NCI-H510A treated with DMSO at 0.1 percent for 48 hours (cell line): ENCODE measurements around the gene TRNP1.

Experiments
- DNase-seq: peaks from one replicate; lab custom pipeline; 2025; lab: John Stamatoyannopoulos, UW

TRNP1 gene

DNA sequence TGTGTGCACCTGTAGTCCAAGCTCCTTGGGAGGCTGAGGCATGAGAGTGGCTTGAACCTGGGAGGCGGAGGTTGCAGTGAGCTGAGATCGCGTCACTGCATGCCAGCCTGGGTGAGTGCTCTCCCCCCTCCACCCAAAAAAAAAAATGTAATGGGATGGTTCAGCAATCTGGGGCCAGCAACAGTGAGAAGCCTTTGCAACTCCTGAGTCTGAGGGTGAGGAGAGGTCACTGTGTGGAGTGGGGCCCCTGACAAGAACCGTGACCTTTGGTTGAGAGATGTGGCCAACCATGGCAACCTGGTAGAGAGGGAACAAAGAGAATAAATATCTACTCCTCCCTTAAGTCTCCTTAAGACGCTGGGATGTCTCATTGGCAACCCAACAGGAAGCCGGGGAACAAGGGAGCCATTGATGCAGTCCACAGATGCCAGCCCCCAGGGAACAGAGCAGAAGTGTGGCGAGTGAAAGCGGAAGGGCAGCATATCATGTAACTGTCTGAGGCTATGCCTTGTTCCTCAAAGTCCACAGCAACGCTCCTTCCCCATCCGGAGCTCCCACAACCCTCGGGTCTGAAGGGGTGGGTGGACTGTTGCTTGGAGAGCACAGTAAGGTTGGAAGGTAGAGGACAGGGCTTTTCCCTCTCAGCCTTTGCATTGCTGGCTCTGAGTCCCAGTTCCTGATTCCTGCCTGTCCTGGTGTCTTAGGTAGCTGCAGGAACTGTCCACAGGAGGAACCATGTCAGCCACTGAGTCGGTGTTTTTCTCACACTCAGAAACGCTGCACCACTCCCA lies 8.3 kb downstream of the TRNP1 start:
- DNase-seq, result no peak

DNA sequence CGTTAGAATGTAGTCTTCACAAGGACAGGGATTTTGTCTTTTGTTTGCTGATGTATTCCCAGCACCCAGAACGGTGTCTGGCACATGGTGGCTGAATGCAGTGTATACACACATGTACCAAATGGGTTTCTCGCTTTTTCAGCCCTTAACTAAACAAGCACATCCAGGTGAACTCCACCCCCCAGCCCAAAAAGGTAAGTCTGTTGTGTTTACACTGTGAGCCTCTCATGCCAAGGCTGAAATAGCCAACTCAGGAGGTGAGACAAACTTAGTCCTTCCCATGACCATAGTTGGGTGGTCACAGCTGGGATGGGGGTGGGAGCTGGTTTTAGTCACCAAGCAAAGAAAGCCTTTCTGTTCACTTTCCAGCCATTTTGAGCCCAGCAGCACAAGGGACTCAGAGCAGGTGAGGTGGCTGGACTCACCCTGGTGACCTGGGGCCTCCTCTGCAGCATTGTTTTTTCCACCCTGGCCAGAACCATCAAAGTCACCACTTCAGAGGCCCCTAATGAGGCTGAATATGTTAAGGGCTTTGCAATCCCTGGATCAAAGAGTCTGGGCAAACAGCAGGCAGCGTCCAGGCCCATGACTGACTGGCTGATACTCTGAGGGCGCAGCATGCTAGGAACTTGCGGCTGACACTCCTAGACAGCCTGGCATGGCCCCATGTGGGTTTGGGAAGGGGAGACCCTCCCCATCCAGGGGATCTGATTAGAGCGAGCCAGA lies 10.4 kb downstream of the TRNP1 start:
- peak; percentile 84 for DNase-seq

DNA sequence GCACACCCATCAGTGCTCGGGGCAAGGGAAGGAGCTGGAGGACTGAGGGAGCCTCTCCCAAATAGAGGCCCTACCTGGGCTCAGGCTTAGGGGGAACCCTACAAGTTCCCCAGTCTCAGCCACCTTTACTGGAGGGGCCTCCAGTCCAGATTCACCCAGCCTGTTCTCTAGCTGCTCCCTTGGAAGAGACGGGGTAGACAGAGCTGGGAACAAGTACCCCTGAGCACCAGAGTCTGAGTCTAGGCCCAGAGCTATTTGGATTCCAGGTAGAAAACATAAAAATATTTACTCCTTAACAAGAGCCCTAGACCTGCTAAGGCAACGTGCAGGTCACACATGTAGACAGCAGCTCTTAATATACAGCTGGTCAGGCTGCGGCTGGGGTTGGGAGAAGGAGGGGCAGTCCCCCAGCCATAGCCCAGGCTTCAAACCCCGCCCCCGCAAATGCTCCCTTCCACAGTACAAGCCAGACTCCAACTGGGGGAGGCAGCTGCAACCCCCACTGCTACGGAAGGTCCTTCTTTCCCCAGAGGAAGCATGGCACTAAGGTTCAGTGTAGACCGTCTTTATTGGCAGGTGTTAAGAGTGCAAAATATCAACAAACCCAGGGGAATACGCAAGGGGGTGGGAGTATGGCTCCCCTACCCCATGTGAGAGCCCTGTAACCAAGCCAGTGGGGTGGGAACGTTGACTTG lies 11.1 kb downstream of the TRNP1 start:
- peak; percentile 42 for DNase-seq

DNA sequence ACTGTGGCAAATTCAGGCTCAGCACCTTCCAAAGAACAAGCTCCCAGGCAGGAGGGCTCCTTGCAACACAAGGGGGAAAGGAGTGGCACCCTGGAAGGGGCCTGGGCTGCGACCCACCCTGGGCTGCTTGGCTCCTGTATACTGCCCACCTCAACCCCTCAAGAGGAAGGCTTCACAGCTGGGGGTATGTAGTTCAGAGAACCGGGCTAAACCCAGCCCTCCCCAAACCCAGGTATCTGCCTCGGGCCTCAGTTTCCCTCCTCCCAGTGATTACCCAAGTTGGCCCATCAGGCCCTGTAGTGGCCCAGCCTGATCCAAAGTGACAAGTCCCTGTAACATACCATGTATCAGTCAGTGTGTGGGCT lies 11.7 kb downstream of the TRNP1 start:
- DNase-seq, result no peak

DNA sequence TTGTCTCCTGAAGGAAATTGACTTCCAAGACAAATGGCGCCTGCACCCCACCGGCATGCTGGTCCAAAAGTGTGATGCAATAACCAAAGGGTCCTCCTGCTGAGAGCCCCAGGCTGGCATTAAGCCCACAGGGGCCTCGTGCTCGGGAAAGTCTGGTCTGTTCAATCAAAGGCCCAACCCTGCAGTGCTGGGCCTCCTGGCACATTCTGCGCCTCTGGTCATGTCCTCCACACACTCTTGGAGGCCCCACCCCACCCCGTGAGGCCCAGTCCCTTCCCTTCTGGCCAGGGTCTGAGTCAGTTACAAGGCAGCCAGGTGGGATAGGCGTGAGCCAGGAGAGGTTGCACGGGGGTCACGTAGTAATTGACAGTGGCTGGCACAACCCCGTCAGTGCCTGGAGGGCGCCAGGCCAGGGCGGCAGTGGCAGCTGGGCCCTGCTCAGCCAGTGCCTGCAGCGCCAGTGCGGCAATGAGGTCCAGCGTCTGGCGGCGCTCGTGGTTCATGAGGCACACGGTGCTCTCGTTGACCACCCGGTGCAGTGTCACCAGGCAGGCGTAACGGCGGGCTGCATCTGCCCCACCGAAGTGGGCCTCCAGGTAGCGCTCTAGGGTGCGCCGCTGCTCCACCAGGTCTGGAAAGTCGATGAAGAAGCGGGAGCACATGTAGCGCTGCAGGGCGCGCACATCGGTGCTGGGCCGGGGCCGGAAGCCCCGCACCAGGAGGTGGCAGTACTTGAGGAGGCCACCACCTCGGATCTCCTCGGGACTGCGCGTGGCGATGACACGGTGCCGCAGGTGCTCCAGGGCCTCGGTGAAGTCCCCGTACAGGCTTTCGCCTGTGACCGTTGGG lies 12.4 kb downstream of the TRNP1 start:
- no peak for DNase-seq

GRCh38 chr1:27006683-27007082 lies 13.2 kb downstream of the TRNP1 start:
- DNase-seq, result no peak

- no peak for DNase-seq
Observed at GRCh38 chr1:27007909-27008582, 14.6 kb downstream of the TRNP1 start.

- DNase-seq, result no peak
Observed at GRCh38 chr1:27009601-27010197, 16.2 kb downstream of the TRNP1 start.

DNA sequence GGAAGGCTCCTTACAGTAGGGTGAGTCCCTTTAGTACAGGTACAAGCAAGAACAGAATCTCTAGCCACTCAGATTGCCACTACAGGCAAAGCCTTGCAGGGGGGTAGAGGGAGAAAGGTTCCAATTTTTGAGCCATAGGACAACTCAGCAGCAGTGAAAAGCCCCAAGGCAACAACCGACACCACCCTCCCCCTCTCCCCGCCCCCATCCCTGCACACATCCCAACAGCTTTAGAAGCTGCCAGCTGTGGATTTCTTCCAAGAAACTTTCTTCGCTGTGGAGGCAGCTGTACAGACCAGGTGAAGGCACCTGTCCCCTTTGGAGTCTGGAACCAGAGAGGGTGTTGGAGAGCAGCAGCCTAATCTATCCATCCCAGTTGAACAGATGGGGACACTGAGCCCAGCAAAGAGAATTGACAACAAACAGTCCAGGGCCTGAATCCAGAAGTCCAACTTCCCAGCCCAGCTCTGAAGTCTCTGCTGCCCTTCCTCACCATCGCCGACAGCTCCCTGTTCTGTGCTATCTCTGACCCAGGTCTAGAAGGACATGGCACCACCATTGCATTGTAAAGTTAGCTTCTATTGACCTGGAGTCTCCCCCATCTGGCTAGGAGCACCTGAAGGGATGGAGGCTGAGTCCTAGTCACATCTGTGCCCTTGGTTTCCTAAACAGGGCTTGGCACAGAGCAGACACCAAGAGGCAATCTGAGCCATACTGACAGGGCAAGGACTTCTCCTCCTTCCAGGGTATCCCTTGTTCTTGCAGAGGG lies 16.9 kb downstream of the TRNP1 start:
- no peak for DNase-seq

DNA sequence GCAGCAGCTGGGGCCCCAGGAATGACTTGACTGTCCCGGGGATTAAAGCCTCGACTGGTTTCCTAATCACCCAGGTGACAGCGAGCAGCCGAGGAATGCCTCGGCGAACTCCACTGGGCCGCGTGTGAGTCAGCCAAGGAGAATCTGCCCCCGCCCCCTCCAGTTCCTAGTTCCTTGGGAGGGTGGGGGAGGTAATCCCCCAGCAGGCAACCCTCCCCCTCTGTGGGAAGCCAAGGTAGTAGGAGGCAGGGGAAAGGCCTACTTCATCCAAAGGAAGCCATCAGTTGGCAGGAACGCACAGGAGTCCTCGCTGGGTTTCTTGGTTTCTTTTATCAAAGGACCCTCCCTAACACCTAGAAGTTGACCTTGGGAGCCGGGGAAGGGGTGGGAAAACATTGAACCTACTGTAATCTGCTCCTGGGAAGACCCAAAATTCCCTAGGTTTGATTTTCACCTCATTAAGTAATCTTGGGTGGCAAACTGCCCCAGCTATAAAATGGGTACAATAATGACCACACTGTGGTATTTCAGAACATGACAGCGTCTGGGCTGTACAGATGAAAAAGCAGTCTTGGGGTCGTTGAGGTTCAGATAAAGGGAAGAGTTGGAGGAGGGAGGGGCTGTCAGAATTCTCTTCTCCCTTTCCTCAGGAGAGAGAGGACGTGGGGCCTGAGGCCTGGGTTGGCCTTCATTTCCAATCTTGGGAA lies 17.7 kb downstream of the TRNP1 start:
- DNase-seq, result no peak

GRCh38 chr1:27011976-27012563 lies 18.6 kb downstream of the TRNP1 start:
- no peak for DNase-seq

DNA sequence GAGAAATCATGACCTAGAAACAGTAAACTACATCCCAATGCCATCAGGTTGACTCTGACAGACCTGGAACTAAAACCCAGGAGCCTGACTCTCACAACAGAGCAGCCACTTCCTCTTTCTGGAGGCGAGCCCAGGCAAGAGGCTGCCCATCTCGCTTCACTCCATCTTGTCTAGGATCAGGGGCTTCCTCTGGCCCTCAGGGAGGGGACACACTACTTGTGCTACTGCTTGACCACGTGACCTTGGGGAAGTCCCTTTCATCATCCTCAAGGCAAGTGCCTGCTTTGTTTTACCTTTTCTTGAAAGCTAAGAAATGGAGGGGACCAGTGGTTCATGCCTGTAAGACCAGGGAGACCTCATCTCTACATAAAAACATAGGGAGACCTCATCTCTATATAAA lies 21.8 kb downstream of the TRNP1 start:
- DNase-seq, result no peak

DNA sequence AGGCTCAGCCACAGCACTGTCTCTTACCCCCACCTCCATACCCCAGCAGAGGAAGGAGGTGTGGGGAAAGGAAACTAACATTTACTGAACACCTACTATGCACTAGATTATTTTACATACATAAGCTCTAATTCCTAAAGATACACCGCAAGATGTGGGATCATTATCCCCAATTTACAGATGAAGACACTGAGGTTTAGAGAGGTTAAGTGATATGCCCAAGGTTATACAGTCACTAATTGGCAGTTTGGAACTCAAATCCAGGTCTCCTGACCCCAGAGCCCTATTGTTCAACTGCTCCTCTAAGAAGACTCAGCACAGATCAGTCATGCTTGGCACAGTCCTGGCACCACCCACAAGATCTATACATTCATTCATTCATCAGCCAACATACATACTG lies 22.9 kb downstream of the TRNP1 start:
- no peak for DNase-seq

- no peak for DNase-seq
Observed at GRCh38 chr1:27017207-27017606, 23.7 kb downstream of the TRNP1 start.

- DNase-seq, result no peak
Observed at GRCh38 chr1:27018316-27018715, 24.8 kb downstream of the TRNP1 start.

GRCh38 chr1:27021354-27022031 lies 28.0 kb downstream of the TRNP1 start:
- no peak for DNase-seq

DNA sequence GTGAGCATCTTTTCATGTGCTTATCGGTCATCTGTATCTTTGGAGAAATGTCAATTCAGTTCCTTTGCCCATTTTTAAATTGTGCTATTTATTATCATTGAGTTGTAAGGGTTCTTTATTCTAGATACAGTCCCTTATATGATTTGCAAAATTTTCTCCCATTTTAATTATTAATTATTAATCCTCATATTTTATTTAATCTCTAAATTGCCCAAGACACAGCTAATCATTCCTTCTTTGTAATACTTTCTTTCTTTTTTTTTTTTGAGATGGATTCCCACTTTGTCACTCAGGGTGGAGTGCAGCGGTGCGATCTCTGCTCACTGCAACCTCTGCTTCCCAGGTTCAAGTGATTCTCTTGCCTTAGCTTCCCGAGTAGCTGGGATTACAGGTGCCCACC lies 32.2 kb downstream of the TRNP1 start:
- DNase-seq, result no peak
